Stomach (tissue), 4 donors: ENCODE measurements around the gene AWAT2.

ENCODE experiments used
- CTCF ChIP-seq, 7 experiments: fragments of 450-650 bp in 4 of 7; fragments of 200-600 bp in 3 of 7; sonication (generic) in 3 of 7; IDR thresholded peaks; one replicate each; pipeline ENCODE4 v1.5.1; 2016 to 2019; ENCODE audit warnings: antibody characterized with exemption in 7 of 7, control low read depth in 2 of 7, mild to moderate bottlenecking in 1 of 7
- EP300 ChIP-seq: sonication (generic); formaldehyde crosslinking; IDR thresholded peaks from one replicate; pipeline ENCODE4 v1.6.1; 2017; ENCODE audit warnings: antibody characterized with exemption
- POLR2A ChIP-seq, 4 donors: fragments of 450-650 bp; IDR thresholded peaks; one replicate each; pipeline ENCODE4 v1.6.1; 2016; ENCODE audit warnings: antibody characterized with exemption in 4 of 4, control low read depth in 2 of 4, mild to moderate bottlenecking in 1 of 4, moderate library complexity in 1 of 4
- POLR2AphosphoS5 ChIP-seq, 3 donors: sonication (generic); formaldehyde crosslinking; IDR thresholded peaks; one replicate each; pipeline ENCODE4 v1.6.1; 2016; ENCODE audit warnings: antibody characterized with exemption in 3 of 3

- TF ChIP-seq CTCF (IDR thresholded peaks at IDR 0.05) (no peak), EP300 (no peak), POLR2A (IDR thresholded peaks at IDR 0.05) (no peak), POLR2AphosphoS5 (IDR thresholded peaks at IDR 0.05) (no peak)
Measured at GRCh38 chrX:70092247-70092646, 42.5 kb upstream of the AWAT2 start.
